IMR-90 (cell line): ENCODE measurements around the gene AP2A1. TPM values are rescaled to one million over a fixed set of nuclear protein-coding genes. Genes with fewer than 3 reads are reported as not detected.

Experiments
- ATAC-seq: fragments of 200-7000 bp; cut with Tn5 transposase; 2 replicates; pipeline ENCODE4 v1.9.1; 2020; ENCODE audit warnings: low read depth, mild to moderate bottlenecking, moderate library complexity
- BruUV-seq: library from RNA; stranded (reverse); fragments of 400-500 nt; replicated peaks from 2 replicates; lab custom pipeline; 2021; lab: Mats Ljungman, UMichigan
- CTCF ChIA-PET: fragments of 300-600 bp; formaldehyde crosslinking; extraction: SDS; loops from one replicate; lab custom pipeline; 2021; ENCODE audit warnings: antibody characterized with exemption; lab: Yijun Ruan, JAX
- POLR2A ChIA-PET: fragments of 300-600 bp; sonication (Branson Sonifier 250); formaldehyde crosslinking; loops from one replicate; lab custom pipeline; 2022; ENCODE audit warnings: antibody characterized with exemption; ENCODE audit not compliant: unreplicated experiment; lab: Charles Lee
- DNase-seq: peaks from one replicate; pipeline ENCODE4 v3.0.0; 2013
- H2AFZ ChIP-seq: replicated peaks from 2 replicates; pipeline ENCODE3; 2013; ENCODE audit warnings: low read length, mild to moderate bottlenecking; ENCODE audit not compliant: poor library complexity
- H2AK5ac ChIP-seq: 2 replicates; pipeline ENCODE4 v1.6.1; 2013; ENCODE audit warnings: low read depth, low read length, inconsistent platforms
- H2AK9ac ChIP-seq: replicated peaks from 2 replicates; pipeline ENCODE3; 2013; ENCODE audit warnings: mild to moderate bottlenecking, low read depth, low read length, moderate library complexity; ENCODE audit not compliant: poor library complexity
- H2BK120ac ChIP-seq: 2 replicates; pipeline ENCODE4 v1.6.1; 2013; ENCODE audit warnings: low read depth, low read length, inconsistent platforms
- H2BK15ac ChIP-seq: 3 replicates; pipeline ENCODE4 v1.6.1; 2013; ENCODE audit warnings: low read depth, low read length, inconsistent platforms
- H2BK20ac ChIP-seq: 2 replicates; pipeline ENCODE4 v1.6.1; 2013; ENCODE audit warnings: low read depth, mild to moderate bottlenecking, inconsistent platforms, low read length, moderate library complexity
- H2BK5ac ChIP-seq: 2 replicates; pipeline ENCODE4 v1.6.1; 2013; ENCODE audit warnings: mild to moderate bottlenecking, low read depth, low read length, inconsistent platforms; ENCODE audit not compliant: poor library complexity, severe bottlenecking
- H3K14ac ChIP-seq: replicated peaks from 2 replicates; pipeline ENCODE4 v1.6.1; 2013; ENCODE audit warnings: low read depth, low read length, inconsistent platforms
- H3K18ac ChIP-seq: 2 replicates; pipeline ENCODE4 v1.6.1; 2013; ENCODE audit warnings: low read depth, low read length, control low read depth
- H3K23ac ChIP-seq: 2 replicates; pipeline ENCODE4 v1.6.1; 2013; ENCODE audit warnings: low read depth, low read length, inconsistent platforms
- H3K27ac ChIP-seq: 2 replicates; pipeline ENCODE4 v1.5.1; 2013; ENCODE audit warnings: mild to moderate bottlenecking, control low read depth, low read length; ENCODE audit not compliant: insufficient read depth
- H3K27me3 ChIP-seq: 2 replicates; pipeline ENCODE4 v1.6.1; 2013; ENCODE audit warnings: low read length; ENCODE audit not compliant: control insufficient read depth, insufficient read depth
- H3K36me3 ChIP-seq: 2 replicates; pipeline ENCODE4 v1.6.1; 2013; ENCODE audit warnings: low read length, mixed read lengths; ENCODE audit not compliant: control insufficient read depth, insufficient read depth
- H3K4ac ChIP-seq: 2 replicates; pipeline ENCODE4 v1.6.1; 2013; ENCODE audit warnings: low read depth, low read length, inconsistent platforms
- H3K4me1 ChIP-seq: 2 replicates; pipeline ENCODE4 v1.6.1; 2013; ENCODE audit warnings: low read length, mixed read lengths; ENCODE audit not compliant: control insufficient read depth, insufficient read depth
- H3K4me2 ChIP-seq: 2 replicates; pipeline ENCODE4 v1.6.1; 2013; ENCODE audit warnings: low read depth, mild to moderate bottlenecking, control low read depth, low read length, moderate library complexity
- H3K4me3 ChIP-seq: 2 replicates; pipeline ENCODE4 v1.5.1; 2013; ENCODE audit warnings: low read depth, mild to moderate bottlenecking, control low read depth, low read length, moderate library complexity; ENCODE audit not compliant: insufficient read depth
- H3K56ac ChIP-seq: 2 replicates; pipeline ENCODE4 v1.6.1; 2013; ENCODE audit warnings: low read length, inconsistent platforms; ENCODE audit not compliant: insufficient read depth; ENCODE audit errors: extremely low read depth
- H3K79me1 ChIP-seq, 2 experiments: 2 replicates each; pipeline ENCODE4 v1.6.1; 2013; ENCODE audit warnings: low read length in 2 of 2, inconsistent platforms in 1 of 2, low read depth in 1 of 2
- H3K9ac ChIP-seq: 2 replicates; pipeline ENCODE4 v1.6.1; 2013; ENCODE audit warnings: low read depth, low read length, control low read depth
- H3K9me1 ChIP-seq: 2 replicates; pipeline ENCODE4 v1.6.1; 2013; ENCODE audit warnings: low read length, inconsistent platforms; ENCODE audit not compliant: insufficient read depth
- H3K9me3 ChIP-seq: 2 replicates; pipeline ENCODE4 v1.6.1; 2013; ENCODE audit warnings: low read length; ENCODE audit not compliant: control insufficient read depth, insufficient read depth
- H4K20me1 ChIP-seq: 2 replicates; pipeline ENCODE4 v1.6.1; 2013; ENCODE audit warnings: low read length, inconsistent platforms; ENCODE audit not compliant: insufficient read depth
- H4K5ac ChIP-seq: 2 replicates; pipeline ENCODE4 v1.6.1; 2013; ENCODE audit warnings: mild to moderate bottlenecking, low read depth, low read length, control low read depth
- H4K8ac ChIP-seq, 2 experiments: 2 replicates each; pipeline ENCODE4 v1.6.1; 2013; ENCODE audit warnings: low read depth in 2 of 2, low read length in 2 of 2, control low read depth in 1 of 2, inconsistent platforms in 1 of 2
- H4K91ac ChIP-seq: 2 replicates; pipeline ENCODE4 v1.6.1; 2013; ENCODE audit warnings: low read depth, low read length, inconsistent platforms; ENCODE audit not compliant: insufficient read depth
- BHLHE40 ChIP-seq: fragments of 150-350 bp; IDR thresholded peaks from 2 replicates; pipeline ENCODE4 v1.6.1; 2016; ENCODE audit warnings: mild to moderate bottlenecking, low read depth, low read length
- CEBPB ChIP-seq: IDR thresholded peaks from 2 replicates; pipeline ENCODE4 v1.6.1; 2012; ENCODE audit warnings: low read depth, low read length, improper control_type of control experiment
- CHD1 ChIP-seq: IDR thresholded peaks from 2 replicates; pipeline ENCODE4 v1.6.1; 2012; ENCODE audit warnings: low read depth, low read length, improper control_type of control experiment
- FOS ChIP-seq: fragments of 150-350 bp; IDR thresholded peaks from 2 replicates; pipeline ENCODE4 v1.6.1; 2016; ENCODE audit warnings: low read depth, low read length
- MAFK ChIP-seq: IDR thresholded peaks from 2 replicates; pipeline ENCODE4 v1.6.1; 2012; ENCODE audit warnings: low read depth, low read length, improper control_type of control experiment
- MAZ ChIP-seq: IDR thresholded peaks from 2 replicates; pipeline ENCODE4 v1.6.1; 2012; ENCODE audit warnings: low read depth, mild to moderate bottlenecking, low read length, improper control_type of control experiment, moderate library complexity, borderline replicate concordance
- MXI1 ChIP-seq: IDR thresholded peaks from 2 replicates; pipeline ENCODE4 v1.6.1; 2012; ENCODE audit warnings: low read depth, mild to moderate bottlenecking, low read length, moderate library complexity, borderline replicate concordance
- NFE2L2 ChIP-seq: fragments of 150-350 bp; IDR thresholded peaks from 2 replicates; pipeline ENCODE4 v1.6.1; 2016; ENCODE audit warnings: low read depth, mild to moderate bottlenecking, low read length
- POLR2A ChIP-seq: IDR thresholded peaks from 2 replicates; pipeline ENCODE4 v1.6.1; 2012; ENCODE audit warnings: mild to moderate bottlenecking, low read depth, low read length
- RAD21 ChIP-seq: IDR thresholded peaks from 2 replicates; pipeline ENCODE4 v1.6.1; 2012; ENCODE audit warnings: low read length, improper control_type of control experiment
- RCOR1 ChIP-seq: IDR thresholded peaks from 2 replicates; pipeline ENCODE4 v1.6.1; 2012; ENCODE audit warnings: mild to moderate bottlenecking, low read length, improper control_type of control experiment; ENCODE audit not compliant: insufficient replicate concordance
- RFX5 ChIP-seq: IDR thresholded peaks from 2 replicates; pipeline ENCODE4 v1.8.0; 2012; ENCODE audit warnings: low read depth, mild to moderate bottlenecking, low read length, moderate library complexity
- SMC3 ChIP-seq: fragments of 150-350 bp; IDR thresholded peaks from 2 replicates; pipeline ENCODE4 v1.6.1; 2016; ENCODE audit warnings: low read depth, mild to moderate bottlenecking, antibody characterized with exemption, low read length, moderate library complexity
- WGBS, 2 experiments: methylation state at CpG; one replicate each; pipeline versions ENCODE4 v1.1.5 to v1.1.7; 2013; ENCODE audit warnings: missing lambda C conversion rate in 2 of 2; ENCODE audit not compliant: insufficient read length in 1 of 2; ENCODE audit errors: extremely low coverage in 2 of 2; 5-methylcytosine and 5-hydroxymethylcytosine counted together
- dilution Hi-C: fragments of 300-500 bp; cut with HindIII; formaldehyde crosslinking; loops from one replicate; pipeline ENCODE4 v1.14.3; 2018; ENCODE audit warnings: low sequenced_read_pairs; ENCODE audit not compliant: unreplicated experiment
- in situ Hi-C: fragments of 300-500 bp; cut with MboI; formaldehyde crosslinking; loops from 3 replicates; pipeline ENCODE4 v1.14.3; 2019; ENCODE audit warnings: low sequenced_read_pairs, inconsistent platforms, mixed read lengths
- intact Hi-C: fragments of 100-400 bp; cut with micrococcal nuclease; formaldehyde crosslinking; loops from 2 replicates; pipeline ENCODE4 v1.10.0; 2022
- polyA plus RNA-seq, 3 experiments: library from polyadenylated mRNA; depleted of rRNA; stranded (reverse); fragments of >200 nt; gene quantifications; 2 replicates each; pipeline ENCODE4 v1.2.3, GENCODE V29; 2012; ENCODE audit warnings: low replicate concordance in 1 of 3
- total RNA-seq: library from RNA; depleted of rRNA; stranded (reverse); fragments of >200 nt; gene quantifications from 2 replicates; pipeline ENCODE4 v1.2.3, GENCODE V29; 2012
- TF ChIP-seq, protein P1 (sequence below): fragments of 150-350 bp; IDR thresholded peaks from 2 replicates; pipeline ENCODE4 v1.6.1; 2017; ENCODE audit warnings: mild to moderate bottlenecking, antibody characterized with exemption, low read length, low read depth
- TF ChIP-seq, protein P2 (sequence below): fragments of 150-350 bp; IDR thresholded peaks from 2 replicates; pipeline ENCODE4 v1.6.1; 2016; ENCODE audit warnings: low read depth, mild to moderate bottlenecking, low read length, moderate library complexity, borderline replicate concordance
- TF ChIP-seq, protein P3 (sequence below): conservative IDR thresholded peaks from 2 replicates; pipeline ENCODE4 v1.5.1; 2012; ENCODE audit warnings: mild to moderate bottlenecking, low read depth, low read length, improper control_type of control experiment

Gene AP2A1
- total and polyA plus RNA-seq, 2 of the 4 experiments (the other 2 are of a cell fraction) = 40.7 to 122 TPM

GRCh38 chr19:49764341-49764740 lies 2.5 kb upstream of the AP2A1 start:
- Histone ChIP-seq H2AK9ac (no peak overlapping the region), H3K9ac (no peak overlapping the region), H2BK20ac (no peak overlapping the region), H2BK15ac (no peak overlapping the region), H3K4me2 (no peak overlapping the region), H3K36me3 (no peaks in the 10 kb centered on the region), H3K56ac (no peak overlapping the region), H3K4me3 (no peak overlapping the region), H3K79me1 (peaks cover 6 to 22% of the 10 kb centered on the region in 2 experiments; a peak in 3 of 4 replicates), H3K23ac (no peak overlapping the region), H2BK5ac (no peak overlapping the region), H3K9me3 (no peaks in the 10 kb centered on the region), H4K8ac (no peak overlapping the region), H4K91ac (no peak overlapping the region), H3K27ac (no peak overlapping the region), H3K18ac (no peak overlapping the region), H4K20me1 (peaks cover 11% of the 10 kb centered on the region), H3K9me1 (peaks cover 8% of the 10 kb centered on the region), H3K4ac (no peak overlapping the region), H3K14ac (no peak overlapping the region), H2AFZ (no peak overlapping the region), H4K5ac (no peak overlapping the region), H2AK5ac (no peak overlapping the region), H2BK120ac (no peak overlapping the region), H3K27me3 (no peaks in the 10 kb centered on the region), H3K4me1 (peaks cover 11% of the 10 kb centered on the region)
- dilution Hi-C loops (no loop called here), in situ Hi-C loops (no loop called here), intact Hi-C loops (no loop called here)
- ChIA-PET POLR2A (no interaction called here), CTCF (no interaction called here)
- no CpG with 5 or more reads among the region's 8 CpGs for WGBS, 2 experiments
- ATAC-seq (no peak), DNase-seq (no peak)
- BruUV-seq = no TSS peak
- no peak for TF ChIP-seq CHD1
- no peak for TF ChIP-seq SMC3
- TF ChIP-seq MXI1 = no peak
- no peak for TF ChIP-seq NFE2L2
- no peak for TF ChIP-seq FOS
- TF ChIP-seq POLR2A = no peak
- no peak for TF ChIP-seq MAFK
- TF ChIP-seq, protein P1, sequence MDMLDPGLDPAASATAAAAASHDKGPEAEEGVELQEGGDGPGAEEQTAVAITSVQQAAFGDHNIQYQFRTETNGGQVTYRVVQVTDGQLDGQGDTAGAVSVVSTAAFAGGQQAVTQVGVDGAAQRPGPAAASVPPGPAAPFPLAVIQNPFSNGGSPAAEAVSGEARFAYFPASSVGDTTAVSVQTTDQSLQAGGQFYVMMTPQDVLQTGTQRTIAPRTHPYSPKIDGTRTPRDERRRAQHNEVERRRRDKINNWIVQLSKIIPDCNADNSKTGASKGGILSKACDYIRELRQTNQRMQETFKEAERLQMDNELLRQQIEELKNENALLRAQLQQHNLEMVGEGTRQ = no peak
- TF ChIP-seq MAZ = no peak
- TF ChIP-seq BHLHE40 = no peak
- no peak for TF ChIP-seq RFX5
- TF ChIP-seq, protein P2, sequence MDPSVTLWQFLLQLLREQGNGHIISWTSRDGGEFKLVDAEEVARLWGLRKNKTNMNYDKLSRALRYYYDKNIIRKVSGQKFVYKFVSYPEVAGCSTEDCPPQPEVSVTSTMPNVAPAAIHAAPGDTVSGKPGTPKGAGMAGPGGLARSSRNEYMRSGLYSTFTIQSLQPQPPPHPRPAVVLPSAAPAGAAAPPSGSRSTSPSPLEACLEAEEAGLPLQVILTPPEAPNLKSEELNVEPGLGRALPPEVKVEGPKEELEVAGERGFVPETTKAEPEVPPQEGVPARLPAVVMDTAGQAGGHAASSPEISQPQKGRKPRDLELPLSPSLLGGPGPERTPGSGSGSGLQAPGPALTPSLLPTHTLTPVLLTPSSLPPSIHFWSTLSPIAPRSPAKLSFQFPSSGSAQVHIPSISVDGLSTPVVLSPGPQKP = no peak
- TF ChIP-seq CEBPB = no peak
- no peak for TF ChIP-seq RAD21
- TF ChIP-seq, protein P3, sequence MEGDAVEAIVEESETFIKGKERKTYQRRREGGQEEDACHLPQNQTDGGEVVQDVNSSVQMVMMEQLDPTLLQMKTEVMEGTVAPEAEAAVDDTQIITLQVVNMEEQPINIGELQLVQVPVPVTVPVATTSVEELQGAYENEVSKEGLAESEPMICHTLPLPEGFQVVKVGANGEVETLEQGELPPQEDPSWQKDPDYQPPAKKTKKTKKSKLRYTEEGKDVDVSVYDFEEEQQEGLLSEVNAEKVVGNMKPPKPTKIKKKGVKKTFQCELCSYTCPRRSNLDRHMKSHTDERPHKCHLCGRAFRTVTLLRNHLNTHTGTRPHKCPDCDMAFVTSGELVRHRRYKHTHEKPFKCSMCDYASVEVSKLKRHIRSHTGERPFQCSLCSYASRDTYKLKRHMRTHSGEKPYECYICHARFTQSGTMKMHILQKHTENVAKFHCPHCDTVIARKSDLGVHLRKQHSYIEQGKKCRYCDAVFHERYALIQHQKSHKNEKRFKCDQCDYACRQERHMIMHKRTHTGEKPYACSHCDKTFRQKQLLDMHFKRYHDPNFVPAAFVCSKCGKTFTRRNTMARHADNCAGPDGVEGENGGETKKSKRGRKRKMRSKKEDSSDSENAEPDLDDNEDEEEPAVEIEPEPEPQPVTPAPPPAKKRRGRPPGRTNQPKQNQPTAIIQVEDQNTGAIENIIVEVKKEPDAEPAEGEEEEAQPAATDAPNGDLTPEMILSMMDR = no peak
- no peak for TF ChIP-seq RCOR1
